ENCODE results near the gene MED26. TPM values are rescaled to one million over a fixed set of nuclear protein-coding genes. Genes with fewer than 3 reads are reported as not detected.

The MED26 gene
- total and polyA plus RNA-seq, 2 of the 13 experiments (the other 11 are each of a cell fraction or from before 2014, with no cell fraction given): 3.5 to 3.8 TPM

GRCh38 chr19:16620018-16620417 lies 8.0 kb downstream of the MED26 start:
- FAIRE-seq: no peak
- no peak for DNase-seq (ENCODE audit: low spot score)
- Histone ChIP-seq H4K20me1 (ENCODE audit: insufficient read depth, low read length) (peaks cover 14% of the 10 kb centered on the region), H3K9ac (ENCODE audit: insufficient read depth, low read depth, low read length) (no peak overlapping the region), H2AFZ (ENCODE audit: low read length) (no peak overlapping the region), H3K36me3 (replicated peaks in 1 of 2; ENCODE audit: control insufficient read depth in 1 of 2, insufficient read depth in 2 of 2, low read length in 2 of 2) (peaks cover 2 to 22% of the 10 kb centered on the region in 2 experiments; a peak in 3 of 5 replicates), H3K79me2 (ENCODE audit: insufficient read depth, low read length) (peaks cover 98% of the 10 kb centered on the region), H3K4me1 (ENCODE audit: insufficient read depth, low read length) (peaks cover 24% of the 10 kb centered on the region), H3K27me3 (ENCODE audit: control insufficient read depth in 1 of 2, insufficient read depth in 2 of 2, low read length in 2 of 2) (no peaks in the 10 kb centered on the region), H3K9me3 (ENCODE audit: low read length) (no peaks in the 10 kb centered on the region), H3K4me2 (ENCODE audit: low read depth, low read length) (no peak overlapping the region), H3K27ac (ENCODE audit: extremely low read length, insufficient read depth, low read length) (no peak overlapping the region), H3K4me3 (replicated peaks in 1 of 3; ENCODE audit: insufficient read depth in 1 of 3, low read depth in 2 of 3, low read length in 3 of 3) (no peak overlapping the region)
- no peak for ATAC-seq
- ChIA-PET CTCF (ENCODE audit: low intra/inter-chr PET ratio, low total read pairs) (no interaction called here), POLR2A (no interaction called here)
- TF ChIP-seq HMG20A (CRISPR knock-in tag; IDR thresholded peaks at IDR 0.05; ENCODE audit: borderline replicate concordance) (no peak), HDAC2 (CRISPR knock-in tag; IDR thresholded peaks at IDR 0.05) (no peak), PBX3 (CRISPR knock-in tag; IDR thresholded peaks at IDR 0.05; ENCODE audit: borderline replicate concordance) (no peak)
- intact Hi-C loops (cut with micrococcal nuclease; ENCODE audit: unreplicated experiment): no loop called here
- in situ Hi-C loops (cut with HindIII; ENCODE audit: extremely low pct_ligation_motif_present, low pct_unique_long_range_greater_than_20kb): no loop called here
- no TSS peak for BruUV-seq (replicated peaks)
- over 99% methylated on average over 5 of the region's 5 CpGs for WGBS (ENCODE audit: low lambda C conversion rate)

GRCh38 chr19:16619457-16619856 lies 8.5 kb downstream of the MED26 start:
- Histone ChIP-seq H2AFZ (ENCODE audit: low read length) (no peak overlapping the region), H3K4me1 (ENCODE audit: insufficient read depth, low read length) (peaks cover 19% of the 10 kb centered on the region), H3K27me3 (ENCODE audit: control insufficient read depth in 1 of 2, insufficient read depth in 2 of 2, low read length in 2 of 2) (no peaks in the 10 kb centered on the region), H3K4me3 (replicated peaks in 1 of 3; ENCODE audit: insufficient read depth in 1 of 3, low read depth in 2 of 3, low read length in 3 of 3) (no peak overlapping the region), H3K27ac (ENCODE audit: extremely low read length, insufficient read depth, low read length) (no peak overlapping the region), H3K4me2 (ENCODE audit: low read depth, low read length) (no peak overlapping the region), H3K9me3 (ENCODE audit: low read length) (no peaks in the 10 kb centered on the region), H3K79me2 (ENCODE audit: insufficient read depth, low read length) (peaks cover 98% of the 10 kb centered on the region), H4K20me1 (ENCODE audit: insufficient read depth, low read length) (peaks cover 14% of the 10 kb centered on the region), H3K9ac (ENCODE audit: insufficient read depth, low read depth, low read length) (no peak overlapping the region), H3K36me3 (replicated peaks in 1 of 2; ENCODE audit: control insufficient read depth in 1 of 2, insufficient read depth in 2 of 2, low read length in 2 of 2) (peaks cover 2 to 16% of the 10 kb centered on the region in 2 experiments; a peak in 3 of 5 replicates)
- TF ChIP-seq ZNF530 (CRISPR knock-in tag; IDR thresholded peaks at IDR 0.05; ENCODE audit: low read depth): no peak
- no peak for TF ChIP-seq ZSCAN20 (CRISPR knock-in tag; IDR thresholded peaks at IDR 0.05; ENCODE audit: borderline replicate concordance)
- no peak for TF ChIP-seq ZNF326 (CRISPR knock-in tag; IDR thresholded peaks at IDR 0.05; ENCODE audit: borderline replicate concordance)
- in situ Hi-C loops (cut with HindIII; ENCODE audit: extremely low pct_ligation_motif_present, low pct_unique_long_range_greater_than_20kb) (no loop called here), intact Hi-C loops (cut with micrococcal nuclease; ENCODE audit: unreplicated experiment) (no loop called here)
- DNase-seq (ENCODE audit: low spot score): no peak
- FAIRE-seq: no peak
- ChIA-PET POLR2A (no interaction called here), CTCF (ENCODE audit: low intra/inter-chr PET ratio, low total read pairs) (no interaction called here)
- ATAC-seq: no peak
- 97% methylated on average over 6 of the region's 7 CpGs for WGBS (ENCODE audit: low lambda C conversion rate)
- BruUV-seq (replicated peaks): no TSS peak
